ENCODE measurements around the gene SFRP2.

GRCh38 chr4:153824501-153824900 is 35.6 kb upstream of the SFRP2 start:
- TF ChIP-seq GATA2 (IDR thresholded peaks at IDR 0.05; ENCODE audit: low read depth, low read length) = no peak
- TF ChIP-seq GATA3 (IDR thresholded peaks at IDR 0.05; ENCODE audit: low read depth, low read length) = no peak

All from SH-SY5Y (cell line).